ENCODE data around the gene STX16.

The STX16 gene

DNA sequence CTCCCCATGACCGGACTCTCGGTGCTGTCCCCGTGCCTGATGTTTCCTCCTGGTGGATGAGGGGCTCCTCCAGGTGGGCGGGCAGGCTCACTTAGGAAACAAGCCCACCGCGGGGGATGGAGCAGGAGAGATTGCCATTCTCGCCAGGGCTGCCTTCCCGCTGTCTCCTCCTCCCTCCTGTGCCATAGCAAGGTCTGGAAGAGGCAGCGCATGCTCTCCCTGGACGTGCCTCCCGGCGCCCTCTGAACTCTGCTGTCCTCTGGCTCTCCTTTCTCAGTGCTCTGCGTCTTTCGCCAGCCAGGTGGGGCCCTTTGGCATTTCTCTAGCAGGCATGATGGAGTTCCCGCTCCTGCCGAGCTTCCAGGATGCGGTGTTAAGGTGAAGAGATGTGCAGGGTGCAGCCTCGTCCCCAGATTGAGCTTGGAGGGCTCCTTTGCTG, 24.1 kb downstream of the STX16 start:
- no peak for DNase-seq (ENCODE audit: extremely low read depth in 1 of 2, low read depth in 1 of 2)

DNA sequence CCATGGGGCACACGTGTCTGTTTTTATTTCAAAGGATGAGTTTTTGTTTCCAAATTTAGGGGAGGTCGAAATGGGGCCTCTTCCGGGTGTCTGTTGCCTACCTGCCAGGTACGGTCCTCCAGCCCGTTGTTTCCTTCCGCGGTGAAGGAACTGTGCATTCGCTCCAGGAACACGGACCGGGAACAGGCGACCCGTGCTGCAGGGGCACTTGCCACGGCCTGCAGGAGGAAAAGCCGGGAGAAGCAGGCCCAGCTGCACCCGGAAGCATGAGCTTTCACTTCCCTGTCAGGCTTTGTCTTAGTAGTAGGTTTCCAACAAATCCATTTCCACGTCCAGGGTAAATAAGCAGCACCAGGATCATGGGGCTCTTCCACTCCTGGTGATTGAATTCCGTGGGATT, 24.6 kb downstream of the STX16 start:
- no peak for DNase-seq (ENCODE audit: extremely low read depth in 1 of 2, low read depth in 1 of 2)

GRCh38 chr20:58676161-58676560, 25.1 kb downstream of the STX16 start:
- no peak for DNase-seq (ENCODE audit: extremely low read depth in 1 of 2, low read depth in 1 of 2)

GRCh38 chr20:58677079-58677604, 26.1 kb downstream of the STX16 start:
- DNase-seq (ENCODE audit: extremely low read depth in 1 of 2, low read depth in 1 of 2): no peak

DNA sequence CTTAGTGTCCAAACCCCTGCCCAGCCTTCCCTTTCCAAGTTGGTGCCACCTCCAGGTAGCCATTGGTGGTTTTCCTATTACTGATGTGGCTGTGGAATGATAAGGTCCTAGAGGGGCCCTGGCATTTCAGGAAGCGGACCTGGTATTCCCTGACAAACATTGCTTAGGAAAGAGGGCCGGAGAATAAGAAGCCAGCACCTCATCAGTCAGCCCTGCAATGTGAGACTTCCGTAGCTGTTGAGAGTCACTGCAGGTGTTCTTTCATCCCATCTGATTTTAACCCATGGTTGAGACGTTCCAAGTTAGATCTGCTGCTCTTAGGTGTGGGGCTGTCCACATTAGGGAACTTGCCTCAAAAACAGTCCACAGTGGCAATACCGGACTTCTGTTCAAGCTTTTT, 26.7 kb downstream of the STX16 start:
- DNase-seq (ENCODE audit: extremely low read depth in 1 of 2, low read depth in 1 of 2): no peak

- no peak for DNase-seq (ENCODE audit: extremely low read depth in 1 of 2, low read depth in 1 of 2)
Measured at GRCh38 chr20:58678806-58679205, 27.7 kb downstream of the STX16 start.

DNA sequence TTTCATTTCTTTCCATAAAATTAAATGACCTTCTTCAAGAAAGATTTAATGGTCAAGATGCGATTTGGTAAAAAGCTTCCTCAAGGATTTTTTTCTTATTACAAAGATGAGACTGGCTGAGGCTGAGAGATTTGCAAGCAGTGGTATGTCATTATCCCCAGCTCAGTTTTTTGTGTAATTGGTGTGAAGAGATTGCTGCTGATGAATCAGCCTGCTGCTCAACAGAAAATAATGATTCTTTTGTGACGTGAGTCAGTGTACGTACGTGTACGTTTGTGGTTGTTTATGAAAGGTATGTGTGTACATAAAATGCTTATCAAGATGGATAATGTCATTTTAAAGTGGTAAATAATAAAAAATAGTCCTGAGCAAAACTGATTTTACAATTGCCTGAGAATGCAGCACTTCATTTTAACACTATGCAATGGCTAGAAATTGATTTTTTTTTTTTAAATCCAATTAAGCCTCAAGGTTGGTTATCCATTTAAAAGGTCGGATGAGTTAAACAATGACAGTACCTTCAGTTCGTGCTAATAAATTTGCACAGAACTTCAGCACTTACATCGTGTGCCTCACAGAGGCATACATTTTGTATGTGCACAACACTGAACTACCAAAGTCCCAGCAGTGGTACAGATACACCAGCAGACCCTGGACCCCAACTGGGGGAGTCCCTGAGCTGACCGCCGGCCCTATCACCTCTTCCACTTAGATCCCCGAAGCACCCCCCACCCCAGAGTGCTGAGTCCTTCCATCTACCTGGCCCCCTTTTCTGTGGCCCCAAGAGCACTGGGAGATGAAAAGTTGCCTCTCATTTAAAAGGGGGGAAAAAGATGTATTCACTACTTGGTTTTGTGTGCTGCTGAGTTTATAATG, 31.8 kb downstream of the STX16 start:
- DNase-seq (ENCODE audit: extremely low read depth in 1 of 2, low read depth in 1 of 2): no peak

DNA sequence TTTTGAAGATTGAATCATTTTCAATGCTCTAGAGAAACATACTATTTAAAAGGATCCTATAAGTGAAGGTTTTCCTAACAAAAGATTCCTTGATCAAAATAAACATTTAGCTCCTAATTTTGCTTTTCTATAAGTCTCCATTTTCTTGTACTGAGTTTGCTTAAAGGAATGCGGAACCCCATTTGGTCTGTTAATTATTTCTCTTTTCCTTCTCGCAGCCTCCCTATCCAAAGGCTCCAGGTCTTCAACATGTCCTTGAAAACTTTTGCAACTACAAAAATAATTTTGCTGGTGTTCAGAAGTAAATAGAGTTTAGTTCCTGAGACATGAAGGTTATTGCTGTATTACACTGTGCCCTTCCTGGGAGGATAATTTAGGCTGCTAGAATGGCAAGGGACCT, 33.2 kb downstream of the STX16 start:
- no peak for DNase-seq (ENCODE audit: extremely low read depth in 1 of 2, low read depth in 1 of 2)

- no peak for DNase-seq (ENCODE audit: extremely low read depth in 1 of 2, low read depth in 1 of 2)
Measured at GRCh38 chr20:58685988-58686387, 34.9 kb downstream of the STX16 start.

GRCh38 chr20:58688414-58688813, 37.3 kb downstream of the STX16 start:
- DNase-seq (ENCODE audit: extremely low read depth in 1 of 2, low read depth in 1 of 2): no peak

DNA sequence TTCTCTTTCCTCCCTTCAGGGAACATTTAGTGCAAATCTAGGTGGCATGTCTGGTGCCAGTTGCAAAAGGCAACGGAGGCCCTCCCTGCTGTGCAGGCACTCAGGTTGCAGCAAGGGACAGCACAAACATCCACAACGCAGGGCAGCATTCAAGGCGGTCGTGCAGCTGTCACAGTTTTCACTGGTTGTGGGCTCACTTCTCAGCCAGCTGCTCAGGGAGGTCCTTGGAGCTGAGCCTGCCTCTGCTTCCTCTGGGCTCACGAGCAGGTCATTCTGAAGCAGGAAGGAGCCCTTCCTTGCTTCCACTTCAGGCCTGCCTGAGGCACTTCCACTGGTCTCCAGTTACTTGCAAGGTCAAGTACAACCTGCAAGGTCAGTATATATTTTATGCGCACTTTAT, 37.8 kb downstream of the STX16 start:
- no peak for DNase-seq (ENCODE audit: extremely low read depth in 1 of 2, low read depth in 1 of 2)

DNA sequence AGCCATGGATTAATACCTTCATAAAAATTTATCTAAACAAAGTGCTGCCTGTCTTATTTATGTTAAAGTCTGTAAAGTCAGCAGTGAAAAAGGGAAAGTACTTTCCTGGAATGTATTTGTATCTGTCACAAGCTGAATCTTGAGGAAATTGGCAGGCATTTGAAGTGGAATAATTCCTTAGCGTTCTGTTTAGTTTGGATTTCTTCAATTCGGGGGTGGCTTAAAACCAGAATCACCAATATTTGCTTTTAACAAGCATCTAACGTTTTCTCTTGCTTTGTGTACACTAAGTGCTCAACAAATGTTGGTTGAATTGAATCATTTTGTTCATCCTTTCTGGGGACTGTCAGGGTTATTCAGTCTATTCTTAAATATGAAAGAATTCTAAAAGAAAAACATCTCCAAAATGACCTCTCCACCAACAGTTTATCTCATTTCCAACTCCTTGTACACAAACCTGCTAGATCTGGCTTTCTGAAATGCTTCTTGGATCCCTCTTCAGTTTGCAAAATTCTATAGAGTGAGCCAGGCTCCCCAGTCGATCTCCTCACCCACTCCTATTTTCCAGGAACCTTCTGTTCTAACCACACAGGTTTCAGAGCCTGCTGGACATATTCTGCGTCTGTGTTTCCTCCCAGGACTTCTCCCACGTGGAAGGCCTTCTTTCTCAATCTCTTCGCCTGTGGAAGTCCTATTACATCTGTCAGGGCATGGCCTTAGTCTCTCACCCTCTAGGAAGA, 39.5 kb downstream of the STX16 start:
- no peak for DNase-seq (ENCODE audit: extremely low read depth in 1 of 2, low read depth in 1 of 2)

DNA sequence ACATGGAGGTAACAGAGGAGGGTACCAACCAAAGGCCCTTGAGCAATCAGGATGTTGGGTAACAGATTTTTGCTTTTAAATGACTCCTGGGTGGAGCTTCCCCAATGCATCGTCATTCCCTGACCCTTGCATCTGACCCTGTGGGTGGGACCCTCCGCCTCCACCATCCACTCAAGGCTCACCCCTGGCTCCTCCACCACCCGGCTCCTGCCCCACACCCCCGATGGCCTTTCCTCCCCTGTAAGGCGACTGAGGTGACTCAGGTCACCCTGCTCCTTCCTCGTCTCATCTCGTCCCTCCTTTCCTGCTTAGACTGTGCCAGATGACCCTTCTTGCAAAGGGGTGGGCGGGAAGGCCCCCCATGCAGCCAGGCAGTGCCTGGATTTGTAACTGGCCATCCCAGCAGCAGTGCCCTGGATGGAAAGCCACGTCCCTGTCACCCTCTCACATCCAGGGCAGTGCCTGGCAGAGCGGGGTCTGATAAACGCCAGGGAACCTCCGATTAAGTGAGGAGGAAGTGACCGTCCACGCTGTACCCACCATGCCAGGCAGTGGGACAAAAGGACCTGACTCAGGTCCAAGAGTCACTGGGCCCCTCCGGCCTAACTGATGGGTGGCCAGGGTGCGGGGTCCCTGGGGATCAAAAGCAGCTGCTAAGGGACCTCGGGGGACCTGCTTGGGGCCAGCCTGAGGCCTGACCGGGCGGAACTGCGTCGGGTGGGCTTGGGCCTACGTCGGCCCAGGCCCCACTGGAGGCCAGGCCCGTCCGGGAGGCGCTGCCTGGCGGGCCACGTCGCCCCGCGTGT, 40.9 kb downstream of the STX16 start:
- no peak for DNase-seq (ENCODE audit: extremely low read depth in 1 of 2, low read depth in 1 of 2)

GRCh38 chr20:58692579-58693225, 41.6 kb downstream of the STX16 start, which contains the start of gene NPEPL1:
TSS of gene NPEPL1 (plus strand) at chr20:58692800. CDS start at chr20:58692901, 101 bp downstream.
- DNase-seq (ENCODE audit: extremely low read depth in 1 of 2, low read depth in 1 of 2): peak; percentile 3 to 49

GRCh38 chr20:58693226-58694006, 42.3 kb downstream of the STX16 start:
- no peak for DNase-seq (ENCODE audit: extremely low read depth in 1 of 2, low read depth in 1 of 2)

GRCh38 chr20:58694241-58695083, 43.4 kb downstream of the STX16 start:
- DNase-seq (ENCODE audit: extremely low read depth in 1 of 2, low read depth in 1 of 2): no peak

GRCh38 chr20:58695084-58695722, 44.1 kb downstream of the STX16 start:
- DNase-seq (ENCODE audit: extremely low read depth in 1 of 2, low read depth in 1 of 2): no peak

GRCh38 chr20:58695895-58696375, 44.9 kb downstream of the STX16 start:
- DNase-seq (ENCODE audit: extremely low read depth in 1 of 2, low read depth in 1 of 2): no peak
